HEK293 (cell line): Measurements from ENCODE around the gene ANGPTL4.

Experiments
- FEZF1 ChIP-seq: fragments of 450-650 bp; formaldehyde crosslinking; IDR thresholded peaks from 2 replicates; pipeline ENCODE4 v1.5.1; 2016; ENCODE audit warnings: missing biosample characterization, missing genetic modification characterization
- HOXA7 ChIP-seq: sonication (generic); formaldehyde crosslinking; IDR thresholded peaks from 2 replicates; pipeline ENCODE4 v1.8.1; 2022; ENCODE audit warnings: missing genetic modification reagents, borderline replicate concordance
- MYNN ChIP-seq: fragments of 450-650 bp; formaldehyde crosslinking; IDR thresholded peaks from 2 replicates; pipeline ENCODE4 v1.5.1; 2016; ENCODE audit warnings: missing biosample characterization, missing genetic modification characterization, borderline replicate concordance
- SCRT2 ChIP-seq: fragments of 450-650 bp; formaldehyde crosslinking; IDR thresholded peaks from 2 replicates; pipeline ENCODE4 v1.5.1; 2016; ENCODE audit warnings: missing biosample characterization, missing genetic modification characterization
- SP3 ChIP-seq: fragments of 450-650 bp; formaldehyde crosslinking; IDR thresholded peaks from 2 replicates; pipeline ENCODE4 v1.5.1; 2016; ENCODE audit warnings: missing biosample characterization, missing genetic modification characterization
- YY1 ChIP-seq: fragments of 450-650 bp; formaldehyde crosslinking; IDR thresholded peaks from 2 replicates; pipeline ENCODE4 v1.5.1; 2018; ENCODE audit warnings: missing biosample characterization, missing genetic modification characterization
- ZBTB21 ChIP-seq: fragments of 450-650 bp; formaldehyde crosslinking; IDR thresholded peaks from 2 replicates; pipeline ENCODE4 v1.5.1; 2017; ENCODE audit warnings: missing biosample characterization, missing genetic modification characterization
- ZBTB48 ChIP-seq: fragments of 450-650 bp; formaldehyde crosslinking; IDR thresholded peaks from 2 replicates; pipeline ENCODE4 v1.5.1; 2016; ENCODE audit warnings: missing biosample characterization, missing genetic modification characterization
- ZBTB8A ChIP-seq: fragments of 450-650 bp; formaldehyde crosslinking; IDR thresholded peaks from 2 replicates; pipeline ENCODE4 v1.5.1; 2016; ENCODE audit warnings: missing biosample characterization, missing genetic modification characterization
- ZFP41 ChIP-seq: fragments of 450-650 bp; formaldehyde crosslinking; IDR thresholded peaks from 2 replicates; pipeline ENCODE4 v1.5.1; 2016; ENCODE audit warnings: missing biosample characterization, missing genetic modification characterization, borderline replicate concordance
- ZFP69B ChIP-seq: fragments of 450-650 bp; formaldehyde crosslinking; IDR thresholded peaks from 2 replicates; pipeline ENCODE4 v1.5.1; 2016; ENCODE audit warnings: missing biosample characterization, missing genetic modification characterization
- ZNF121 ChIP-seq: fragments of 450-650 bp; formaldehyde crosslinking; IDR thresholded peaks from 2 replicates; pipeline ENCODE4 v1.5.1; 2016; ENCODE audit warnings: missing biosample characterization, missing genetic modification characterization
- ZNF175 ChIP-seq: fragments of 450-650 bp; formaldehyde crosslinking; IDR thresholded peaks from 2 replicates; pipeline ENCODE4 v1.5.1; 2016; ENCODE audit warnings: missing biosample characterization, missing genetic modification characterization
- ZNF335 ChIP-seq: fragments of 450-650 bp; formaldehyde crosslinking; conservative IDR thresholded peaks from 2 replicates; pipeline ENCODE4 v1.5.1; 2016; ENCODE audit warnings: missing biosample characterization, missing genetic modification characterization
- ZNF350 ChIP-seq: fragments of 450-650 bp; formaldehyde crosslinking; IDR thresholded peaks from 2 replicates; pipeline ENCODE4 v1.5.0; 2017; ENCODE audit warnings: missing biosample characterization, mild to moderate bottlenecking, missing genetic modification characterization
- ZNF366 ChIP-seq: fragments of 450-650 bp; formaldehyde crosslinking; conservative IDR thresholded peaks from 2 replicates; pipeline ENCODE4 v1.5.1; 2016; ENCODE audit warnings: missing biosample characterization, missing genetic modification characterization
- ZNF398 ChIP-seq: fragments of 450-650 bp; formaldehyde crosslinking; IDR thresholded peaks from 2 replicates; pipeline ENCODE4 v1.5.1; 2017; ENCODE audit warnings: missing biosample characterization, missing genetic modification characterization
- ZNF548 ChIP-seq: fragments of 450-650 bp; formaldehyde crosslinking; IDR thresholded peaks from 2 replicates; pipeline ENCODE4 v1.5.1; 2016; ENCODE audit warnings: missing biosample characterization, missing genetic modification characterization
- ZNF561 ChIP-seq: fragments of 450-650 bp; IDR thresholded peaks from 2 replicates; pipeline ENCODE4 v1.5.1; 2018; ENCODE audit warnings: missing biosample characterization, missing genetic modification characterization, borderline replicate concordance
- ZNF571 ChIP-seq: fragments of 450-650 bp; formaldehyde crosslinking; IDR thresholded peaks from 2 replicates; pipeline ENCODE4 v1.5.0; 2017; ENCODE audit warnings: missing biosample characterization, missing genetic modification characterization
- ZNF596 ChIP-seq: fragments of 450-650 bp; IDR thresholded peaks from 2 replicates; pipeline ENCODE4 v1.5.0; 2018; ENCODE audit warnings: missing biosample characterization, mild to moderate bottlenecking, missing genetic modification characterization, moderate library complexity
- ZNF623 ChIP-seq: fragments of 450-650 bp; formaldehyde crosslinking; IDR thresholded peaks from 2 replicates; pipeline ENCODE4 v1.5.1; 2016; ENCODE audit warnings: missing biosample characterization, missing genetic modification characterization
- ZNF664 ChIP-seq: fragments of 450-650 bp; formaldehyde crosslinking; IDR thresholded peaks from 2 replicates; pipeline ENCODE4 v1.5.1; 2016; ENCODE audit warnings: missing biosample characterization, missing genetic modification characterization
- ZNF677 ChIP-seq: fragments of 450-650 bp; IDR thresholded peaks from 2 replicates; pipeline ENCODE4 v1.5.0; 2018; ENCODE audit warnings: missing biosample characterization, mild to moderate bottlenecking, missing genetic modification characterization, moderate library complexity
- ZNF701 ChIP-seq: fragments of 450-650 bp; formaldehyde crosslinking; IDR thresholded peaks from 2 replicates; pipeline ENCODE4 v1.5.1; 2016; ENCODE audit warnings: missing biosample characterization, missing genetic modification characterization
- ZNF785 ChIP-seq: fragments of 450-650 bp; formaldehyde crosslinking; IDR thresholded peaks from 2 replicates; pipeline ENCODE4 v1.5.1; 2016; ENCODE audit warnings: missing biosample characterization, missing genetic modification characterization
- ZNF830 ChIP-seq: fragments of 450-650 bp; IDR thresholded peaks from 2 replicates; pipeline ENCODE4 v1.5.0; 2018; ENCODE audit warnings: missing biosample characterization, missing genetic modification characterization, low read depth, mild to moderate bottlenecking, moderate library complexity
- ZSCAN23 ChIP-seq: fragments of 450-650 bp; formaldehyde crosslinking; IDR thresholded peaks from 2 replicates; pipeline ENCODE4 v1.5.1; 2016; ENCODE audit warnings: missing biosample characterization, missing genetic modification characterization
- ZXDB ChIP-seq: fragments of 450-650 bp; formaldehyde crosslinking; IDR thresholded peaks from 2 replicates; pipeline ENCODE4 v1.5.1; 2016; ENCODE audit warnings: missing biosample characterization, missing genetic modification characterization
- TF ChIP-seq, protein P1 (sequence below): fragments of 450-650 bp; formaldehyde crosslinking; IDR thresholded peaks from 2 replicates; pipeline ENCODE4 v1.5.1; 2016; ENCODE audit warnings: missing biosample characterization, missing genetic modification characterization
- TF ChIP-seq, protein P2 (sequence below): fragments of 450-650 bp; IDR thresholded peaks from 2 replicates; pipeline ENCODE4 v1.5.1; 2018; ENCODE audit warnings: missing biosample characterization, mild to moderate bottlenecking, missing genetic modification characterization
- TF ChIP-seq, protein P3 (sequence below): fragments of 450-650 bp; formaldehyde crosslinking; IDR thresholded peaks from 2 replicates; pipeline ENCODE4 v1.5.1; 2016; ENCODE audit warnings: missing biosample characterization, missing genetic modification characterization, low read depth
- TF ChIP-seq, protein P4 (sequence below): fragments of 450-650 bp; formaldehyde crosslinking; IDR thresholded peaks from 2 replicates; pipeline ENCODE4 v1.5.1; 2016; ENCODE audit warnings: missing biosample characterization, missing genetic modification characterization

Gene ANGPTL4

DNA sequence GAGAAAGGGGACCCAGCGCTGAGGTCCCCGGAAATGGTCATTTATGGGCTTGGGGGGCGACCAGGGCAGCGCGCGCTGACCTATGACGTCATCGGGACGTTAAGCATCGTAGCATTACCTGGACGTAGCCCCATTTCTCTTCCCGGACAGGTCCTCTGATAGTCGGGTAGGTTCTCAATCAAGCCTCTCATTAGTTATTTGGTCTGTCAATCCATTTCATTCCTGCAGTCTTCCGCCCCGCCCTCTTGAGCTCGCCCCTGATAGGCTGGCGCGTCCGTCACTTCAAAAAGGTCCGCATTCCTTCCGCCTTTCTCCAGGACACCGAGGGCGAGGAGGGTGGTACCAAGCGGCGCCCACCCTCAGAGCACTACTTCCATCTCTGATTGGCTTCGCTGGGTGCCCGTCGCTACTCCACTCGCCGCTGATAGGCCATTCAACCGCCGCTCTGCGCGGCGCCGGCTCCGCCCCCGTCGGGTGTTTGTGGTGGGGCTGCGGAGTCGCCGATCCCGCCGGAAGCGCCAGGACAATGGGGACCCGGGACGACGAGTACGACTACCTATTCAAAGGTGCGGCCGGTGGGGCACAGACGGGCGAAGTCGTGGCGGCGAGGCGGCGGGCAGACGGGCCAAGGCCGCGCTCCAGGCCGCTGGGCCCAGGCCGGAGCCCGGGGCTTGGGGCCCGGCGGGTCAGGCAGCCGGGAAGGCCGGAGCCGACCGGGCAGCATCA, 26.1 kb downstream of the ANGPTL4 start, which contains the start of gene RAB11B (continued):
- TF ChIP-seq ZSCAN23 (no peak; the same call in none of the 2 replicates), ZNF785 (tag by site-specific recombination) (no peak), ZBTB21 (tag by site-specific recombination) (peak; percentile 100), ZNF335 (tag by site-specific recombination) (peak; percentile 79), ZNF664 (tag by site-specific recombination) (no peak), ZNF830 (no peak), SP3 (peak; percentile 99), ZBTB48 (tag by site-specific recombination) (no peak), YY1 (tag by site-specific recombination) (no peak; the same call in 1 of the 2 replicates), SCRT2 (tag by site-specific recombination) (no peak), ZFP69B (tag by site-specific recombination) (no peak; the same call in 1 of the 2 replicates), MYNN (tag by site-specific recombination) (no peak), ZNF596 (tag by site-specific recombination) (0 out of 2 replicates have a peak, but pooled peaks have one; percentile 40), ZNF350 (no peak), ZFP41 (tag by site-specific recombination) (no peak), ZNF175 (tag by site-specific recombination) (no peak), HOXA7 (no peak), ZNF366 (tag by site-specific recombination) (no peak; the same call in 1 of the 2 replicates), FEZF1 (tag by site-specific recombination) (0 out of 2 replicates have a peak, but pooled peaks have one; percentile 4), ZNF677 (tag by site-specific recombination) (peak; percentile 65; the same call in 1 of the 2 replicates), ZNF701 (no peak), ZXDB (peak; percentile 96), ZBTB8A (tag by site-specific recombination) (peak; percentile 96), ZNF398 (no peak), ZNF121 (tag by site-specific recombination) (no peak), ZNF571 (tag by site-specific recombination) (no peak), ZNF561 (tag by site-specific recombination) (peak; percentile 92; the same call in 1 of the 2 replicates), ZNF623 (tag by site-specific recombination) (no peak), ZNF548 (tag by site-specific recombination) (no peak)
- TF ChIP-seq, protein P1, sequence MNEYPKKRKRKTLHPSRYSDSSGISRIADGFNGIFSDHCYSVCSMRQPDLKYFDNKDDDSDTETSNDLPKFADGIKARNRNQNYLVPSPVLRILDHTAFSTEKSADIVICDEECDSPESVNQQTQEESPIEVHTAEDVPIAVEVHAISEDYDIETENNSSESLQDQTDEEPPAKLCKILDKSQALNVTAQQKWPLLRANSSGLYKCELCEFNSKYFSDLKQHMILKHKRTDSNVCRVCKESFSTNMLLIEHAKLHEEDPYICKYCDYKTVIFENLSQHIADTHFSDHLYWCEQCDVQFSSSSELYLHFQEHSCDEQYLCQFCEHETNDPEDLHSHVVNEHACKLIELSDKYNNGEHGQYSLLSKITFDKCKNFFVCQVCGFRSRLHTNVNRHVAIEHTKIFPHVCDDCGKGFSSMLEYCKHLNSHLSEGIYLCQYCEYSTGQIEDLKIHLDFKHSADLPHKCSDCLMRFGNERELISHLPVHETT, result peak; percentile 82; the same call in 1 of the 2 replicates
- TF ChIP-seq, protein P2, sequence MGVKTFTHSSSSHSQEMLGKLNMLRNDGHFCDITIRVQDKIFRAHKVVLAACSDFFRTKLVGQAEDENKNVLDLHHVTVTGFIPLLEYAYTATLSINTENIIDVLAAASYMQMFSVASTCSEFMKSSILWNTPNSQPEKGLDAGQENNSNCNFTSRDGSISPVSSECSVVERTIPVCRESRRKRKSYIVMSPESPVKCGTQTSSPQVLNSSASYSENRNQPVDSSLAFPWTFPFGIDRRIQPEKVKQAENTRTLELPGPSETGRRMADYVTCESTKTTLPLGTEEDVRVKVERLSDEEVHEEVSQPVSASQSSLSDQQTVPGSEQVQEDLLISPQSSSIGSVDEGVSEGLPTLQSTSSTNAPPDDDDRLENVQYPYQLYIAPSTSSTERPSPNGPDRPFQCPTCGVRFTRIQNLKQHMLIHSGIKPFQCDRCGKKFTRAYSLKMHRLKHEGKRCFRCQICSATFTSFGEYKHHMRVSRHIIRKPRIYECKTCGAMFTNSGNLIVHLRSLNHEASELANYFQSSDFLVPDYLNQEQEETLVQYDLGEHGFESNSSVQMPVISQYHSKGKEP (tag by site-specific recombination), result peak; percentile 67; the same call in 1 of the 2 replicates
- TF ChIP-seq, protein P3, sequence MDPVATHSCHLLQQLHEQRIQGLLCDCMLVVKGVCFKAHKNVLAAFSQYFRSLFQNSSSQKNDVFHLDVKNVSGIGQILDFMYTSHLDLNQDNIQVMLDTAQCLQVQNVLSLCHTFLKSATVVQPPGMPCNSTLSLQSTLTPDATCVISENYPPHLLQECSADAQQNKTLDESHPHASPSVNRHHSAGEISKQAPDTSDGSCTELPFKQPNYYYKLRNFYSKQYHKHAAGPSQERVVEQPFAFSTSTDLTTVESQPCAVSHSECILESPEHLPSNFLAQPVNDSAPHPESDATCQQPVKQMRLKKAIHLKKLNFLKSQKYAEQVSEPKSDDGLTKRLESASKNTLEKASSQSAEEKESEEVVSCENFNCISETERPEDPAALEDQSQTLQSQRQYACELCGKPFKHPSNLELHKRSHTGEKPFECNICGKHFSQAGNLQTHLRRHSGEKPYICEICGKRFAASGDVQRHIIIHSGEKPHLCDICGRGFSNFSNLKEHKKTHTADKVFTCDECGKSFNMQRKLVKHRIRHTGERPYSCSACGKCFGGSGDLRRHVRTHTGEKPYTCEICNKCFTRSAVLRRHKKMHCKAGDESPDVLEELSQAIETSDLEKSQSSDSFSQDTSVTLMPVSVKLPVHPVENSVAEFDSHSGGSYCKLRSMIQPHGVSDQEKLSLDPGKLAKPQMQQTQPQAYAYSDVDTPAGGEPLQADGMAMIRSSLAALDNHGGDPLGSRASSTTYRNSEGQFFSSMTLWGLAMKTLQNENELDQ (tag by site-specific recombination), result no peak
- TF ChIP-seq, protein P4, sequence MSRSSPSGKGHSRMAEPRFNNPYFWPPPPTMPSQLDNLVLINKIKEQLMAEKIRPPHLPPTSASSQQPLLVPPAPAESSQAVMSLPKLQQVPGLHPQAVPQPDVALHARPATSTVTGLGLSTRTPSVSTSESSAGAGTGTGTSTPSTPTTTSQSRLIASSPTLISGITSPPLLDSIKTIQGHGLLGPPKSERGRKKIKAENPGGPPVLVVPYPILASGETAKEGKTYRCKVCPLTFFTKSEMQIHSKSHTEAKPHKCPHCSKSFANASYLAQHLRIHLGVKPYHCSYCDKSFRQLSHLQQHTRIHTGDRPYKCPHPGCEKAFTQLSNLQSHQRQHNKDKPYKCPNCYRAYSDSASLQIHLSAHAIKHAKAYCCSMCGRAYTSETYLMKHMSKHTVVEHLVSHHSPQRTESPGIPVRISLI (tag by site-specific recombination), result no peak
